ENCODE measurements around the gene FAT2. TPM values are rescaled to one million over a fixed set of nuclear protein-coding genes. Genes with fewer than 3 reads are reported as not detected.

The FAT2 gene
- total and polyA plus RNA-seq, 9 donors: 0.26 to 4.9 (median 0.49) TPM

- H3K4me1 ChIP-seq (ENCODE audit: control insufficient read depth, insufficient read depth, low read length): no peaks in the 10 kb centered on the region
- peaks cover 3% of the 10 kb centered on the region for H3K27me3 ChIP-seq (ENCODE audit: control insufficient read depth, insufficient read depth, low read length)
- no peak overlapping the region for H3K27ac ChIP-seq (ENCODE audit: low read length)
- WGBS (ENCODE audit: insufficient coverage): 45% methylated on average over 8 of the region's 9 CpGs
- no peaks in the 10 kb centered on the region for H3K36me3 ChIP-seq (ENCODE audit: control insufficient read depth, insufficient read depth, low read length)
- no peaks in the 10 kb centered on the region for H3K9me3 ChIP-seq (replicated peaks; ENCODE audit: control insufficient read depth, low read depth, low read length)
- H3K4me3 ChIP-seq (ENCODE audit: low read length): no peak overlapping the region
- no peak for DNase-seq
Measured at GRCh38 chr5:151571270-151572173, 19.6 kb downstream of the FAT2 start.

- Histone ChIP-seq H3K27ac (ENCODE audit: low read length) (no peak overlapping the region), H3K9me3 (replicated peaks; ENCODE audit: control insufficient read depth, low read depth, low read length) (no peaks in the 10 kb centered on the region), H3K4me1 (ENCODE audit: control insufficient read depth, insufficient read depth, low read length) (no peaks in the 10 kb centered on the region), H3K27me3 (ENCODE audit: control insufficient read depth, insufficient read depth, low read length) (peaks cover 1% of the 10 kb centered on the region), H3K4me3 (ENCODE audit: low read length) (no peak overlapping the region), H3K36me3 (ENCODE audit: control insufficient read depth, insufficient read depth, low read length) (no peaks in the 10 kb centered on the region)
- 80% methylated on average over 7 of the region's 12 CpGs for WGBS (ENCODE audit: insufficient coverage)
- DNase-seq: no peak
Measured at GRCh38 chr5:151570512-151571269, 20.4 kb downstream of the FAT2 start.

GRCh38 chr5:151570058-151570457, 21.1 kb downstream of the FAT2 start:
- no peak overlapping the region for H3K4me3 ChIP-seq (ENCODE audit: low read length)
- no peak for DNase-seq
- no peaks in the 10 kb centered on the region for H3K36me3 ChIP-seq (ENCODE audit: control insufficient read depth, insufficient read depth, low read length)
- no peaks in the 10 kb centered on the region for H3K27me3 ChIP-seq (ENCODE audit: control insufficient read depth, insufficient read depth, low read length)
- 38% methylated on average over 1 of the region's 2 CpGs for WGBS (ENCODE audit: insufficient coverage)
- no peak overlapping the region for H3K27ac ChIP-seq (ENCODE audit: low read length)
- no peaks in the 10 kb centered on the region for H3K9me3 ChIP-seq (replicated peaks; ENCODE audit: control insufficient read depth, low read depth, low read length)
- no peaks in the 10 kb centered on the region for H3K4me1 ChIP-seq (ENCODE audit: control insufficient read depth, insufficient read depth, low read length)

GRCh38 chr5:151569132-151570046, 21.7 kb downstream of the FAT2 start:
- no peak for DNase-seq
- Histone ChIP-seq H3K36me3 (ENCODE audit: control insufficient read depth, insufficient read depth, low read length) (no peaks in the 10 kb centered on the region), H3K9me3 (replicated peaks; ENCODE audit: control insufficient read depth, low read depth, low read length) (no peaks in the 10 kb centered on the region), H3K27me3 (ENCODE audit: control insufficient read depth, insufficient read depth, low read length) (no peaks in the 10 kb centered on the region), H3K4me1 (ENCODE audit: control insufficient read depth, insufficient read depth, low read length) (no peaks in the 10 kb centered on the region), H3K4me3 (ENCODE audit: low read length) (no peak overlapping the region), H3K27ac (ENCODE audit: low read length) (no peak overlapping the region)
- WGBS (ENCODE audit: insufficient coverage): 75% methylated on average over 3 of the region's 8 CpGs

GRCh38 chr5:151568036-151568435, 23.1 kb downstream of the FAT2 start:
- Histone ChIP-seq H3K9me3 (replicated peaks; ENCODE audit: control insufficient read depth, low read depth, low read length) (no peaks in the 10 kb centered on the region), H3K4me1 (ENCODE audit: control insufficient read depth, insufficient read depth, low read length) (no peaks in the 10 kb centered on the region), H3K27me3 (ENCODE audit: control insufficient read depth, insufficient read depth, low read length) (no peaks in the 10 kb centered on the region), H3K36me3 (ENCODE audit: control insufficient read depth, insufficient read depth, low read length) (no peaks in the 10 kb centered on the region), H3K27ac (ENCODE audit: low read length) (no peak overlapping the region), H3K4me3 (ENCODE audit: low read length) (no peak overlapping the region)
- DNase-seq: no peak
- WGBS (ENCODE audit: insufficient coverage): 83% methylated on average over 7 of the region's 7 CpGs

GRCh38 chr5:151565971-151566370, 25.2 kb downstream of the FAT2 start:
- no peaks in the 10 kb centered on the region for H3K27me3 ChIP-seq (ENCODE audit: control insufficient read depth, insufficient read depth, low read length)
- no peaks in the 10 kb centered on the region for H3K36me3 ChIP-seq (ENCODE audit: control insufficient read depth, insufficient read depth, low read length)
- H3K4me3 ChIP-seq (ENCODE audit: low read length): no peak overlapping the region
- no peaks in the 10 kb centered on the region for H3K9me3 ChIP-seq (replicated peaks; ENCODE audit: control insufficient read depth, low read depth, low read length)
- H3K27ac ChIP-seq (ENCODE audit: low read length): no peak overlapping the region
- 89% methylated on average over 10 of the region's 11 CpGs for WGBS (ENCODE audit: insufficient coverage)
- DNase-seq: no peak
- no peaks in the 10 kb centered on the region for H3K4me1 ChIP-seq (ENCODE audit: control insufficient read depth, insufficient read depth, low read length)

GRCh38 chr5:151562019-151562707, 29.0 kb downstream of the FAT2 start:
- 80% methylated on average over 1 of the region's 8 CpGs for WGBS (ENCODE audit: insufficient coverage)
- DNase-seq: no peak
- no peak overlapping the region for H3K4me3 ChIP-seq (ENCODE audit: low read length)
- peaks cover 3% of the 10 kb centered on the region for H3K27me3 ChIP-seq (ENCODE audit: control insufficient read depth, insufficient read depth, low read length)
- no peaks in the 10 kb centered on the region for H3K4me1 ChIP-seq (ENCODE audit: control insufficient read depth, insufficient read depth, low read length)
- no peak overlapping the region for H3K27ac ChIP-seq (ENCODE audit: low read length)
- no peaks in the 10 kb centered on the region for H3K36me3 ChIP-seq (ENCODE audit: control insufficient read depth, insufficient read depth, low read length)
- no peaks in the 10 kb centered on the region for H3K9me3 ChIP-seq (replicated peaks; ENCODE audit: control insufficient read depth, low read depth, low read length)

- Histone ChIP-seq H3K27me3 (ENCODE audit: control insufficient read depth, insufficient read depth, low read length) (peaks cover 3% of the 10 kb centered on the region), H3K36me3 (ENCODE audit: control insufficient read depth, insufficient read depth, low read length) (no peaks in the 10 kb centered on the region), H3K4me1 (ENCODE audit: control insufficient read depth, insufficient read depth, low read length) (no peaks in the 10 kb centered on the region), H3K9me3 (replicated peaks; ENCODE audit: control insufficient read depth, low read depth, low read length) (no peaks in the 10 kb centered on the region), H3K27ac (ENCODE audit: low read length) (no peak overlapping the region), H3K4me3 (ENCODE audit: low read length) (no peak overlapping the region)
- no peak for DNase-seq
- no CpG with 5 or more reads among the region's 6 CpGs for WGBS (ENCODE audit: insufficient coverage)
Measured at GRCh38 chr5:151557951-151558350, 33.2 kb downstream of the FAT2 start.

- Histone ChIP-seq H3K27ac (ENCODE audit: low read length) (no peak overlapping the region), H3K4me3 (ENCODE audit: low read length) (no peak overlapping the region), H3K4me1 (ENCODE audit: control insufficient read depth, insufficient read depth, low read length) (no peaks in the 10 kb centered on the region), H3K36me3 (ENCODE audit: control insufficient read depth, insufficient read depth, low read length) (no peaks in the 10 kb centered on the region), H3K9me3 (replicated peaks; ENCODE audit: control insufficient read depth, low read depth, low read length) (no peaks in the 10 kb centered on the region), H3K27me3 (ENCODE audit: control insufficient read depth, insufficient read depth, low read length) (peaks cover 3% of the 10 kb centered on the region)
- WGBS (ENCODE audit: insufficient coverage): no CpG with 5 or more reads among the region's 1 CpG
- no peak for DNase-seq
Measured at GRCh38 chr5:151557466-151557865, 33.7 kb downstream of the FAT2 start.

All from muscle of leg (tissue), 11 donors.